HG02759 (cell line): ENCODE data around the gene INSL3.
A peak's percentile ranks its signal among the peaks of the same experiment; 100 is the strongest.
"Not testable (repeated sequence)": the region's sequence is repeated elsewhere in the genome, so short reads cannot be mapped to it uniquely, and the experiment has no call there.

Source experiments
- ATAC-seq: cut with Tn5 transposase; IDR thresholded peaks from one replicate; pipeline ENCODE4 v1.9.1; 2021; ENCODE audit warnings: mild to moderate bottlenecking, moderate library complexity; ENCODE audit not compliant: unreplicated experiment

Gene INSL3

GRCh38 chr19:17790059-17790780 is 31.1 kb downstream of the INSL3 start:
- ATAC-seq = no peak

GRCh38 chr19:17788632-17789031 is 32.7 kb downstream of the INSL3 start:
- ATAC-seq = no peak

- ATAC-seq = no peak
Observed at GRCh38 chr19:17787274-17787913, 33.9 kb downstream of the INSL3 start.

- ATAC-seq = no peak
Observed at GRCh38 chr19:17784201-17785008, 36.9 kb downstream of the INSL3 start.

- not testable (repeated sequence) for ATAC-seq
Observed at GRCh38 chr19:17783721-17784120, 37.6 kb downstream of the INSL3 start.

GRCh38 chr19:17780781-17781180 is 40.5 kb downstream of the INSL3 start:
- ATAC-seq = no peak

- ATAC-seq = no peak
Observed at GRCh38 chr19:17778968-17779929, 42.1 kb downstream of the INSL3 start.

- ATAC-seq = no peak
Observed at GRCh38 chr19:17778251-17778967, 42.9 kb downstream of the INSL3 start.

- ATAC-seq = not testable (repeated sequence)
Observed at GRCh38 chr19:17777840-17778239, 43.5 kb downstream of the INSL3 start.

- peak; percentile 73 for ATAC-seq
Observed at GRCh38 chr19:17775991-17776803, 45.1 kb downstream of the INSL3 start.

GRCh38 chr19:17775245-17775927 is 45.9 kb downstream of the INSL3 start:
- ATAC-seq = no peak

- ATAC-seq = no peak
Observed at GRCh38 chr19:17772172-17772571, 49.1 kb downstream of the INSL3 start.

GRCh38 chr19:17770613-17771012 is 50.7 kb downstream of the INSL3 start:
- ATAC-seq = no peak

- ATAC-seq = no peak
Observed at GRCh38 chr19:17767559-17767958, 53.8 kb downstream of the INSL3 start.

GRCh38 chr19:17766543-17767131 is 54.7 kb downstream of the INSL3 start:
- no peak for ATAC-seq
